UCSD-AML1 (cell line): ENCODE results near the gene STAG3.

Experiments used
- DNase-seq: peaks from one replicate; lab custom pipeline; 2025; ENCODE audit not compliant: unreplicated experiment; lab: John Stamatoyannopoulos, UW

STAG3 gene

DNA sequence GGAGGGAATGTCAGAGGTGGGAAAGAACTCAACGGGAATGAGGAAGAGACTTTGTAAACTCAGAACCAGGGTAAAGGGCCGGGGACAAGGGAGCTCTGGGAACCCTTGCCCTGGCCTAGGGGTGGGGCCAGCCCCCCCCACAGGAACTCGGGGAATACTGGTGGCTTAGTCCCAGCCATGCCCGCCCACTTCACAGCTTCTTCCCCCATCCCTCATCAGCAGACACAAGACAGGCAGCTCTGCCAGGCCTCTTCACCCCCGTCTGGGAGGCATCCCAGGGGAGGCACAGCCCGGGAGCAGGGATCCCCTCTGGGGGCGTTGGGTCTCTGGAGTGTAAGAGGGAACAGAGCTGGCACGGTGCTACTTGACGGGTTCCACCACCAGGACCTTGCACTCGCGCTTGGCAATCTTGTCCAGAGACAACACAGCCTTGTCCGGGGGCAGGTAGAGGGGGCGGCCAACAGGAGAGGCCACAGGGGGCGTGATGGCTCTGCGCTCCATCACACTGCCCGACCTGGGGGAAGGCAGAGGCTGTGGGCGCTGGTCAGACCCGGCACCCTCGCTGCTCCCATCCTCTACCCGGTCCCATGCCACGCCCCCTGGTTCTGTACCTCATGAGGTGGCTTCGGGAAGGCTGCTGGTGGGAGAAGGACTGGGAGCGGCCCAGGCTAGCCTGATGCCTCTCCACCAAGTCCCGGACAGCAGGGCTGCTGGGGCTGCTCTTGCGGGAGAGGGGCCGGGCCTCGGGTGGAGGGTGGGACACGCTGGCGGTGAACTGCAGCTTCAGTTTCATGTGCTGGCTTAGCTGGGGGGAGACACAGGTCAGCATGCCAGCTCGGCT, 22.8 kb upstream of the STAG3 start:
- DNase-seq = no peak

GRCh38 chr7:100155553-100156317, 22.0 kb upstream of the STAG3 start:
- DNase-seq = no peak

DNA sequence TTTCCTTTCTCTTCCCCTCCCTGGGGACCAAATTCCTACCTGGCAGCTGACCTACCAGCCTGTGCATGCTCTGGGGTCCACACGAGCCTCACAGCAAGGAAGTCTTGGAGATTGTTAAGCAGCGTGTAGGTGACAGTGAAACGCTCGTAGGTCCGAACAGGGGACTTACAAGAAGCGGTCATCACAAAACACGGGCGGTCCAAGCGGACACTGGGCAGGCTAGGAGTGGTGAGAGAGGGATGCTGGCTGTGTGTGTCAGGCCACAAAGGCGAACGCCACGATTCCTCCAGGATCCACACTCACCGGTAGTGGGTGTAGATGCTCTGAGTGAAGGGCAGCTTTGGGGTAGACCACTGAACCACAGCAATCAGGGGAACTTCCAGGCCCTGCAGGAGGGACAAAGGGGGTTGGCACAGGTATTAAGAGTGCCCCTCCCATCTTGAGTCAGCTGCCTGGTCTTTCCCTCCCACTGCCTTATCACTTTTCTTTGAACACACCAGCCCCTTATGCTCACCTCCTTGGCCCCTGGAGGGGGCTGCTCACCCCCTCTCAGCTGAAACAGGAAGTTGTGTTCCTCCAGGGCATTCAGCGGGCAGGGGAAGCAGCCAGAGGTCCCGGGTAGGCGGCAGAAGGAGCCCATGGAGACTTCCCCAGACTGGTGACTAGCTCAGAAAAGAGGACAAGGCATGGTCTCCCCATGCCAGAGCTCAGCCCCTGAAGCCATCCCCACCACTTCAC, 21.2 kb upstream of the STAG3 start:
- DNase-seq = peak; percentile 11

DNA sequence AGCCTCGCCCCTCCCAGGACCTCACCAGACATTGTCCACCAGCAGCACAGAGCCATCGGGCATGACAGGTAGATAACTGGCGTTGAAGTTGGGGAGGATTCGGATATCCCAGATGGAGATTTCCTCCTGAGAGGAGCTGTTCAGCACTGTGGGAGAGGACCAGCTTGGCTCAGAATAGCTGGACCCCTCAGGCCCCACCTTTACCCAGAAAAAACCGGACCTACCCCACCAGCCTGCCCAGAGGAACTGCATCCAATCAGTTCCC, 20.7 kb upstream of the STAG3 start:
- DNase-seq = no peak

- no peak for DNase-seq
These were observed 20.1 kb upstream of the STAG3 start for GRCh38 chr7:100157334-100158228.

- peak; percentile 86 for DNase-seq
These were observed 19.3 kb upstream of the STAG3 start, which contains the start of gene TRAPPC14 for GRCh38 chr7:100158229-100159098. Gene TRAPPC14, minus strand, starts transcription at chr7:100158723. Its CDS starts 224 bp downstream, at chr7:100158499.

DNA sequence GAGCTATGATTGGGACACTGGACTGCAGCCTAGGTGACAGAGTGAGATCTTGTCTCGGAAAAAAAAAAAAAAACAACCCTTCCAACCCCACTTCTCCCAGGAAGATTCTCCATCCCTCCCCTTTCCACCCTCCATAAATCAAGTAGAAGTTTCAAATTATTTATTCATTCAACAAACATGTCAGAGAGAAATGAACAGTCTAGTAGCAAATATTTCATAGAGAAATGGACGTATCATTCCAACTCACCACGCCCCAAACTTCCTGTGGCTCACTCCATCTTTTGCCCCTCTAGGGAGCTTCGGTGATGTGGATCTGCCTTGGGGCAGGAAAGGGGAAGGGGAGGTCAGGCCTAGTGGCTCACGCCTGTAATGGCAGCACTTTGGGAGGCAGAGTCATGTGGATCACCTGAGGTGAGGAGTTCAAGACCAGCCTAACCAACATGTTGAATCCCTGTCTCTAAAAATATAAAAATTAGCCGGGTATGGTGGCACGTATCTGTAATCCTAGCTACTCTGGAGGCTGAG, 18.6 kb upstream of the STAG3 start:
- no peak for DNase-seq

DNA sequence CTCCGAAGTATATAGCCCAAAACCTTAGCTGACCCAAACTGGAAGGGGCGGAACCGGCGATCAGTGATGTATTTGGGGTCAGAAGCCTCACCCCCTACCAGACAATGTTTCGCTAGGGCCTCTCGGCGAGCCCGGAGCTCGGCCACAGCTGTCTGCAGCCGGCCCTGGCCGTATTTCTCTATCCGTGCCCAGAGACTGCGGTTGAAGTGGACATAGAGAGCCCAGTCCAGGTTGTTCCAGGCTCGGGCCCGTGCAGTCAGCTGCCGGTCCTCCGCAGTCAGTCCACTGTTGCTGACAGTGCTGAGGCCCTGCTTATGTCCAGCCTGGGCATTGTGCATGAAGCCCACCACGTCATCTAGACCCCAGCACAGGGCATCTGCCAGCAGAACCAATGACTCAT, 17.7 kb upstream of the STAG3 start:
- DNase-seq = no peak

DNA sequence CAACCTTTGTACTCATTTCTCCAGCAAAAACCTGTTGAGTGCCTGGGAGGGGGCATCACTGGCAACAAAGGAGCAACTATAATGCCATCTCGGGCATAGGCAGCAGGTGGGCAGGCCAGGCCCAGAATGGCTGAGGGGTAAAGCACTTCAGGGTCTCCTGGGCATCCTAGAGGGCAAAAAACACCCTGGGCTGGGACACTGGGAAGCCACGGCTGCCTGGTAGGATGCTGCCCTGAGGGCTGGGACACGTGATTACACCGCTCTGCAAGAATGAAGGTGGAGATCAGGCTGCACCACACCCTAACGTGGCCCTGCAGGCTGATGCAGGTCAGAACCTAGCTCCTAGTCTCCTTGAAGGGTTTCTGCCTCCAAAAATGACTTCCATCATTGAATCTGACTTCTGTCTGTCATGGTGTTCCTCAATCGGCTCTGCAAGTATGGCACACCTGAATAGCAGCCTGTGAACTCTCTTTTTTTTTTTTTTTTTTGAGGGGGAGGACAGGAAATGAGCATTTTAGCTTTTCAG, 14.6 kb upstream of the STAG3 start:
- DNase-seq = no peak

- DNase-seq = no peak
These were observed 13.8 kb upstream of the STAG3 start for GRCh38 chr7:100163871-100164270.

DNA sequence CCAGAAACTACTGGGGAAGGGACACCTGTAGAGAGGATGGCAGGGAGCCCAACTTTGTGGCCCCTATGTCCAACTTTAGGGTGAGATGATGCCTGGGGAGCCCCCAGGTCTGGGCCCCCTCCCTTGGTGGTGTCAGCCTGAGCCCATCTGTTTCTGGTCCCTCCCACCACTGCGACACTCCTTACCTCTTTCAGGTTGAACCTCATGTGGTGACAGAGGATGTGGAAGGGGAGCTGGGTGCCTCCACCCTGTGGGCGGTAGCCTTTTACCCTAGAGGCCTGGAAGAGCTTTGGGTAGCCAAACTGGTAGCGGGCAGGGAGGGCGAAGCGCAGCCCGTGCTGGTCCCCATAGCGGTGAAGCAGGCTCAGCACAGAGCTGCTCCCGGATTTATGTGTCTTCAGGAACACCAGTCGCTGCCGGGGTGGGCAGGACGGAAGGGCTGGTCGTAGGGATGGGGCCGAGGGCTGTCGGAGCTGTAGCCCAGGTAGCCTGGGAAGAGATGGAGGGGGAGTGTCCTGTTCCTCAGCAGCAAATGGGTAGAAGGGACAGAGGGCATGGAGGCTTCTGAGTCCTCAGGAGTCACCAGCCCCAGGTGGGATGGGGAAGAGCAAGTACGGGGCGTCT, 11.3 kb upstream of the STAG3 start:
- DNase-seq = no peak

DNA sequence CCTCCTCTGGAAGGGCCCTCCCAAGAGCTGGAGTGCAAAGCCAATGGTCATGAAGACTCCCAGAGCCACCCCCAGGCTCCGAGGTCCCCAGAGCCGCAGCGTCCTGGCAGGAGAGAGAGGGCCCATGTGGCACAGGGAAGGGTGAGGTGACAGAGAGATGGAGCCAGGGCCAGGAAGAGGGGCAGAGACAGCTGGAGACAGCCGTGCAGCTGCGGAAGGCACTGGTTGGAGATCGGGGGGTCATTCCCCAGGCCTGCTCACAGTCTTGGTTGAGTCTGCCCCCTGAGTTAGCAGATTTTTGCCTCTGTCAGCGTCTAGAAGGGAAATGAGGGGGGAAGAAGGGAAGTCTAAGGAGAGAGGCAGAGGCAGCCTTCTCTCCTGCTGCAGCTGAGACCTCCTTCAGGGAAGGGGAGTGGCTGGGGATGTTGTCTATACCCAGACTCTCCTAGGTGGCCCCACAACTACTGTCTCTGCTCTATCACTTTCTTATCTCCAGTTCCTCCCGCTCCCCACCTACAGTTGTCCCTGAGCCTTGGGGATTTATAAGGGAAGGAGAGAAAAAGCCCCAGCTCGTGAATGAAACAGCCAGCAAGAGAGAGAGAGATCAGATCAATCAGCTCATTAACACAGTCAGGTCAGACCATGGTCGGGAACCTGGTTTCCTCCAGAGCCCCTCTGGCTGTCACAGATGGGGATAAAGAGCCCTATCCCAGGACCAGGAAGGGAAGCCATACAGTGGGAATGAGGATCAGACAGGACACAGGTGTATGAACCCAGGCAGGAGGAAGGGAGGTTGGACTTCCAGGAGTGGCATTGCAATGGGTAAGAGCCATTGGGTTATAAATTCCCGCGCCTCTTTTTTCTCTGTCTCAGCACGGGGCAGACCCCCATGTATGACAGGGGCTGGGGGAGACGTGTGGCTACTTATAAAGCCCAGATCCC, 10.5 kb upstream of the STAG3 start:
- DNase-seq = no peak

GRCh38 chr7:100167912-100168323, 9.8 kb upstream of the STAG3 start:
- DNase-seq = no peak

- DNase-seq = no peak
These were observed 8.4 kb upstream of the STAG3 start for GRCh38 chr7:100169147-100169850.

GRCh38 chr7:100170101-100170897, 7.4 kb upstream of the STAG3 start:
- DNase-seq = no peak

- DNase-seq = no peak
These were observed 6.5 kb upstream of the STAG3 start for GRCh38 chr7:100171087-100171681.
